NCI-H2196 (cell line): Measurements from ENCODE around the gene CRYL1.

Experiments used
- DNase-seq: peaks from one replicate; lab custom pipeline; 2025; ENCODE audit not compliant: unreplicated experiment; lab: John Stamatoyannopoulos, UW

CRYL1 gene

GRCh38 chr13:20387006-20387405, 138.7 kb downstream of the CRYL1 start:
- DNase-seq: no peak

GRCh38 chr13:20383058-20383457, 142.6 kb downstream of the CRYL1 start:
- DNase-seq: no peak

- DNase-seq: no peak
These were observed 144.3 kb downstream of the CRYL1 start for GRCh38 chr13:20381401-20381800.

GRCh38 chr13:20378721-20379120, 146.9 kb downstream of the CRYL1 start:
- DNase-seq: no peak

- no peak for DNase-seq
These were observed 147.9 kb downstream of the CRYL1 start for GRCh38 chr13:20377720-20378119.

- DNase-seq: no peak
These were observed 149.8 kb downstream of the CRYL1 start for GRCh38 chr13:20375871-20376270.

GRCh38 chr13:20373861-20374260, 151.8 kb downstream of the CRYL1 start:
- DNase-seq: no peak

GRCh38 chr13:20371825-20372224, 153.8 kb downstream of the CRYL1 start:
- DNase-seq: no peak

- DNase-seq: no peak
These were observed 154.7 kb downstream of the CRYL1 start for GRCh38 chr13:20370815-20371421.

- DNase-seq: no peak
These were observed 155.7 kb downstream of the CRYL1 start for GRCh38 chr13:20369886-20370361.

GRCh38 chr13:20366056-20366455, 159.6 kb downstream of the CRYL1 start:
- DNase-seq: no peak

- DNase-seq: no peak
These were observed 162.1 kb downstream of the CRYL1 start for GRCh38 chr13:20363603-20364002.

GRCh38 chr13:20363172-20363571, 162.5 kb downstream of the CRYL1 start:
- no peak for DNase-seq

GRCh38 chr13:20362484-20363041, 163.1 kb downstream of the CRYL1 start:
- no peak for DNase-seq

- no peak for DNase-seq
These were observed 164.7 kb downstream of the CRYL1 start for GRCh38 chr13:20360835-20361412.

- no peak for DNase-seq
These were observed 165.6 kb downstream of the CRYL1 start for GRCh38 chr13:20360041-20360491.

GRCh38 chr13:20359335-20359734, 166.3 kb downstream of the CRYL1 start:
- DNase-seq: no peak

- DNase-seq: no peak
These were observed 167.6 kb downstream of the CRYL1 start for GRCh38 chr13:20358022-20358421.

GRCh38 chr13:20356444-20356843, 169.2 kb downstream of the CRYL1 start:
- DNase-seq: no peak

GRCh38 chr13:20354722-20355121, 170.9 kb downstream of the CRYL1 start:
- no peak for DNase-seq

- DNase-seq: no peak
These were observed 171.7 kb downstream of the CRYL1 start for GRCh38 chr13:20353973-20354372.
